Neural crest cell (in vitro differentiated cells): ENCODE results near the gene SMCO3. TPM values are rescaled to one million over a fixed set of nuclear protein-coding genes. Genes with fewer than 3 reads are reported as not detected.
A peak's percentile ranks its signal among the peaks of the same experiment; 100 is the strongest.

ENCODE experiments used
- DNase-seq: peaks from one replicate; pipeline ENCODE4 v3.0.0; 2021; ENCODE audit warnings: low read depth, mixed read lengths, low spot score
- H3K27ac Mint-ChIP-seq: one replicate; pipeline ENCODE4 v1.8.0; 2021; ENCODE audit warnings: mild to moderate bottlenecking, mixed read lengths; ENCODE audit not compliant: unreplicated experiment
- H3K27me3 Mint-ChIP-seq: 2 replicates; pipeline ENCODE4 v1.8.0; 2021; ENCODE audit warnings: low read depth, mild to moderate bottlenecking, mixed read lengths
- H3K36me3 Mint-ChIP-seq: 2 replicates; pipeline ENCODE4 v1.8.0; 2021; ENCODE audit warnings: low read depth, mild to moderate bottlenecking, mixed read lengths
- H3K4me1 Mint-ChIP-seq: 2 replicates; pipeline ENCODE4 v1.8.0; 2021; ENCODE audit warnings: mixed read lengths
- H3K4me3 Mint-ChIP-seq: one replicate; pipeline ENCODE4 v1.8.0; 2021; ENCODE audit warnings: mild to moderate bottlenecking, mixed read lengths
- H3K9me3 Mint-ChIP-seq: 2 replicates; pipeline ENCODE4 v1.8.0; 2021; ENCODE audit warnings: mixed read lengths
- CTCF ChIP-seq: fragments of 200-600 bp; sonication (generic); conservative IDR thresholded peaks from 2 replicates; pipeline ENCODE4 v1.5.0; 2021; ENCODE audit warnings: antibody characterized with exemption, mild to moderate bottlenecking
- total RNA-seq: library from RNA; stranded (reverse); gene quantifications from 2 replicates; pipeline ENCODE4 v1.2.1, GENCODE V29; 2021

Gene SMCO3
- total RNA-seq, 1 donor from 2014 or later, result not detected

- Mint-ChIP-seq H3K27me3 (no peaks in the 10 kb centered on the region), H3K27ac (no peak overlapping the region), H3K9me3 (peaks cover 13% of the 10 kb centered on the region), H3K36me3 (peaks cover 10% of the 10 kb centered on the region), H3K4me3 (no peak overlapping the region), H3K4me1 (peaks cover 37% of the 10 kb centered on the region)
- no peak for TF ChIP-seq CTCF
- DNase-seq, result no peak
Measured at GRCh38 chr12:14852880-14853279, 38.9 kb upstream of the SMCO3 start.

DNA sequence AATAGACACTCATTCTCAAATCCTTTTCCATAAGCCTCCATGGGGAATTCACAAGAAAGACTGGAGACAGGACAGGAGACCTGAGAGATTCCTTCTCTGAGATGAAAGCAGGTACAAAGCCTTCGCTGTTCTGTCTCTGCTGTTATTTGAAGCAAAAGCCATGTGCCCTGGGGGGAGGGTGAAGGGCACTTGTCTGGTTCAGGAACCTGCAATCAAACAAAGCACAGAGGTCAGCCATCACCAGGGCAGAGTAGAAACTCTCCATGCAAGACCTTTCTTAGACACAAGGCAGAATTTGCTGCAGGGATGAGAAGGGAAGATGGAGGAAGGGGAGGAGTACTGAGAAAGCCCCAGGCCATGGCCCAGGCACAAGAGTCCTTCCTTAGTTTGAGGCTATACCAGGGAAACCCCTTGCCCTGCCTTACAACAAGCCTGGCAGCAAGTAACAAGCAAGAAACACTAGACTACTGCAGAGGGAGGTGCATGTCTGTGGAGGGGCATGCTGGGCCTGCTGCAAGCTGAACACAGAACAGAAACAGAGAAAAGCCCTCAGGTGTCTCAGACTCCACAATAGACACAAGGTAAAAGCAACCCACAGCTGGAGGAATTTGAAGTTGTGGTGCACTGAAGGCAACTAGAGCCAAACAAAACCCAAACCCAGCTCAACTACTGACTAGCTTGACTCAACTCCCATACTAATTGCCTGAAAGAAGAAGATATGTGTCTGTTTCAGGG, 37.1 kb upstream of the SMCO3 start:
- Mint-ChIP-seq H3K4me1 (peaks cover 44% of the 10 kb centered on the region), H3K36me3 (peaks cover 2% of the 10 kb centered on the region), H3K9me3 (peaks cover under 1% of the 10 kb centered on the region), H3K4me3 (no peak overlapping the region), H3K27me3 (no peaks in the 10 kb centered on the region), H3K27ac (no peak overlapping the region)
- no peak for TF ChIP-seq CTCF
- DNase-seq, result peak; percentile 21

DNA sequence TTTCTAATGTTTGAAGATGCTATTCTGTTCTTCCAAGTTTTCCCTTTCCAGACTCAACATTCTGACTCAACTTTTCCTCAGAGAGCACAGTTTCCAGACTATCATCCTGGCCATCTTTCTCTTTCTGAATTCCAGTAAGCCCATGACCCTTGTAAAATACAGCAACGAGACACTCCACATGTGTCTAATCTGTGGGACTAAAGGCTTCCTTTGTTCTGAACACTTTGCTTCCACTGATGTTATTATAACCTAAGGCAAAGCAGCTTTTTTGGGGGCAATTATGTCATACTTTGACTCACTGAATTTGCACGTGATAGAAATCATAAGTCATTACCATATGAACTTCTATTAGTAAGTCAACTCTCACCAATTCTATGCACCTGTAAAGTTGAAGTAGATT, 35.7 kb upstream of the SMCO3 start:
- TF ChIP-seq CTCF, result no peak
- Mint-ChIP-seq H3K36me3 (no peaks in the 10 kb centered on the region), H3K4me3 (no peak overlapping the region), H3K27ac (peak overlapping the region; percentile 70), H3K27me3 (no peaks in the 10 kb centered on the region), H3K9me3 (no peaks in the 10 kb centered on the region), H3K4me1 (peaks cover 44% of the 10 kb centered on the region)
- no peak for DNase-seq

DNA sequence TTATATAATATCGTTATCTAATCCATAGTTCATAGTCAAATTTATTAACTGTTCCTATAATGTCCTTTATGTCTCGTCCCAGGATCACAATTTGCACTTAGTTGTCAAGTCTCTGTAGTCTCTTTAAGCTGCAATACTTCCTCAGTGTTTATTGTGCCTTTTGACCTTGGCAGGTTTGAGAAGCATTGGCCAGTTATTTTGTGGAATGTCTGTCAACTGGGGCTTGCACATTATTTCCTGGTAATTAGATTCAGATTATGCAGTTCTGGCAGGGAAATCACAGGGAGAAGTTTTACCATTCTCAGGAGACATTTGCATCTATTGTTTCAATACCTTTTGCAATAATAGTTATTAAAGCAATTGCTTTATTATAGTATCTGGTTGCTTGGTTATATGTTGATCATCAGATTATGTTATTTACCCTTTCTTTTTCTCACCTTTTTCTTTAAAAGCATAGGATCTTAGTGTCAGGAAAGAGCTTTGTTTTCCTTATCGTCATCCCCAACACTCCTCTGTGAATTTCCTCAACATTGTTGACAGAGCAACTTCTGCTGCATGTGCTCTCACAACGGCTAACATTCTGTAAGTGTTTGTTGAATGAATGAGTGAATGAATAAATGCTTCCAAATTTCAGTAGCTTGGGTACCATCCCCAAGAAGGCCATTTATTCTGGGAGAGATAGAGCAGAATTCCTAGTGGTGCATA, 33.0 kb upstream of the SMCO3 start:
- no peak for DNase-seq
- Mint-ChIP-seq H3K27me3 (no peaks in the 10 kb centered on the region), H3K4me1 (peaks cover 35% of the 10 kb centered on the region), H3K36me3 (no peaks in the 10 kb centered on the region), H3K4me3 (no peak overlapping the region), H3K9me3 (no peaks in the 10 kb centered on the region), H3K27ac (no peak overlapping the region)
- TF ChIP-seq CTCF, result no peak

DNA sequence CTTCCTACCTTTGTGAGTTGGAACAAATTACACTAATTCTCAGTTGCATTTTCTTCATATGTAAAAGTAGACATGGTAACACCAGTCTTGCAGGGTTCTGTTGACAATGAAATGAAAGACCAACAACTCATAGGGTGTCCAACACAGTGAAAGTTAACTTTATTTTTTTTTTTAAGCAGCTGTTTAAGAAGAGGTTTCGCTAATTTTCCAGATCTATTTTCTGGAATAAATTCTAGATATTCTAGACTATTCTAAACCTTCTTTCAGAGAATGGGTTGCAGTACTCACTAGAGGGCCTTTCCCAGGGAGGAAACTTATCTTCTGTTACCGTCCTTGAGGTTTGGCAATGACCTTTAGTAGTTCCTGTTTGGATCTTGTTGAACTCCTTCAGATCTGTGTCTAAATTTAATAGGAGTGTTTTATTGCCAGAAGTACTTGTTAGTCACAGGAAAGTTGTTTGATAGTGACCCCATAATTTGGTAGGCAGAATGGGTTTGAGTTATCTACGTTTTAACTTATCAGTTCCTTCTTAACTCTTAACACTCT, 32.1 kb upstream of the SMCO3 start:
- peaks cover 29% of the 10 kb centered on the region for H3K4me1 Mint-ChIP-seq
- TF ChIP-seq CTCF, result no peak
- no peaks in the 10 kb centered on the region for H3K36me3 Mint-ChIP-seq
- DNase-seq, result no peak
- no peak overlapping the region for H3K27ac Mint-ChIP-seq
- no peaks in the 10 kb centered on the region for H3K9me3 Mint-ChIP-seq
- H3K4me3 Mint-ChIP-seq, result no peak overlapping the region
- no peaks in the 10 kb centered on the region for H3K27me3 Mint-ChIP-seq
